Vagina (tissue), 2 donors: ENCODE results near the gene ZNF146.

Source experiments
- POLR2A ChIP-seq, 2 donors: fragments of 450-650 bp; IDR thresholded peaks; one replicate each; pipeline ENCODE4 v1.6.1; 2017; ENCODE audit warnings: antibody characterized with exemption in 2 of 2, mild to moderate bottlenecking in 2 of 2, moderate library complexity in 2 of 2
- POLR2AphosphoS5 ChIP-seq, 2 donors: sonication (generic); formaldehyde crosslinking; IDR thresholded peaks; one replicate each; pipeline ENCODE4 v1.9.0; 2017; ENCODE audit warnings: antibody characterized with exemption in 2 of 2, mild to moderate bottlenecking in 2 of 2, low read depth in 1 of 2; ENCODE audit not compliant: insufficient read depth in 1 of 2
- TF ChIP-seq, protein P1 (sequence below), 3 experiments: fragments of 450-650 bp in 2 of 3; fragments of 200-600 bp in 1 of 3; sonication (generic) in 1 of 3; IDR thresholded peaks; one replicate each; pipeline ENCODE4 v1.5.1; 2017 to 2019; ENCODE audit warnings: antibody characterized with exemption in 3 of 3, mild to moderate bottlenecking in 2 of 3, moderate library complexity in 2 of 3

DNA sequence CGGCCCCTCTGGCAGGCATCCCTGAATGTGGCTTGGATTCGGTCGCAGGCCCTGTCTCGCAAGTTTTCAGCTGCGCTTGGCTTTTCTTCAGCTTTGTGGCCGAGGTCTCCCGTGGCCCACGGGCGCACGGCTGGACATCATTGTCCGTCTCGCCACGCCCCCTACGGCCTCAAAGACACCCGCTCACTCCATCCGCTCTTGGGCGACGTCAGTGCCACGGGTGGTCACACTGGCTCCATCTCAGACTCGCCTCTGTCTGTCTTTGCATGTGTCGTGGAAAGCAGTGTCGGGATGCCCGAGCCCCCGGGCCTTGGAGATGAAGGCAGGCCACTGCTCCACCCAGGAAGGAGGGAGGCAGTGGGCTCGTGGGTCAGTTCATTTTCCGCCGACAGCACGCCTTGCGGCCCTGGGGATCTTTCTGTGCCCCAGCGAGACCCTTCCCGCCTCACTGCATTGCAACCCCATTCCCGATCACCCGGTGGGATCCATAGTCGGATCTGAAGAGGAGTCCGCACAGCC, 51.0 kb downstream of the ZNF146 start:
- TF ChIP-seq, protein P1, sequence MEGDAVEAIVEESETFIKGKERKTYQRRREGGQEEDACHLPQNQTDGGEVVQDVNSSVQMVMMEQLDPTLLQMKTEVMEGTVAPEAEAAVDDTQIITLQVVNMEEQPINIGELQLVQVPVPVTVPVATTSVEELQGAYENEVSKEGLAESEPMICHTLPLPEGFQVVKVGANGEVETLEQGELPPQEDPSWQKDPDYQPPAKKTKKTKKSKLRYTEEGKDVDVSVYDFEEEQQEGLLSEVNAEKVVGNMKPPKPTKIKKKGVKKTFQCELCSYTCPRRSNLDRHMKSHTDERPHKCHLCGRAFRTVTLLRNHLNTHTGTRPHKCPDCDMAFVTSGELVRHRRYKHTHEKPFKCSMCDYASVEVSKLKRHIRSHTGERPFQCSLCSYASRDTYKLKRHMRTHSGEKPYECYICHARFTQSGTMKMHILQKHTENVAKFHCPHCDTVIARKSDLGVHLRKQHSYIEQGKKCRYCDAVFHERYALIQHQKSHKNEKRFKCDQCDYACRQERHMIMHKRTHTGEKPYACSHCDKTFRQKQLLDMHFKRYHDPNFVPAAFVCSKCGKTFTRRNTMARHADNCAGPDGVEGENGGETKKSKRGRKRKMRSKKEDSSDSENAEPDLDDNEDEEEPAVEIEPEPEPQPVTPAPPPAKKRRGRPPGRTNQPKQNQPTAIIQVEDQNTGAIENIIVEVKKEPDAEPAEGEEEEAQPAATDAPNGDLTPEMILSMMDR (IDR thresholded peaks at IDR 0.05) = no peak
- TF ChIP-seq POLR2AphosphoS5 (IDR thresholded peaks at IDR 0.05; ENCODE audit: insufficient read depth in 1 of 2, low read depth in 1 of 2) (no peak), POLR2A (IDR thresholded peaks at IDR 0.05) (no peak)
